HG02973 (cell line): ENCODE measurements around the gene ZCWPW1.
"Not testable (repeated sequence)": the region's sequence is repeated elsewhere in the genome, so short reads cannot be mapped to it uniquely, and the experiment has no call there.

ENCODE experiments used
- ATAC-seq: cut with Tn5 transposase; IDR thresholded peaks from one replicate; pipeline ENCODE4 v1.9.1; 2021; ENCODE audit warnings: moderate library complexity; ENCODE audit not compliant: unreplicated experiment

Gene ZCWPW1

GRCh38 chr7:100455206-100455605 is 26.7 kb upstream of the ZCWPW1 start:
- no peak for ATAC-seq

GRCh38 chr7:100453854-100454253 is 25.4 kb upstream of the ZCWPW1 start:
- not testable (repeated sequence) for ATAC-seq

DNA sequence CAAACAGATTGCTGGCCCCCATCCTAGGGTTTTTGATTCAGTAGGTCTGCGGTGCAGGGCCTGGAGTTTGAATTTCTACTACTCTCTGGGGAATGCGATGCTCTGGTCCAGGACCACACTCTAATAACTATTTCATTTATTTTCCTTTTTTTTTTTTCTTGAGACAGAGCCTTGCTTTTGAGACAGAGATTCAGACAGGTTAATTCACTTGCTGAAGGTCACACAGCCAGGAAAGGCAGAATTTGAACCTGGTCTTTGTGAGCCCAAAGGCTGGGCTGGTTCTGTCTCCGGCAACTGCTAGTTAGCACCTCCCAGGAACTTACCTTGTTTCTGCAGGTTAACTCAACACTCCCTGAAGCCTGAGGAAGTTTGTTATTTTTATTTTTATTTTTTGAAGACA is 24.0 kb upstream of the ZCWPW1 start:
- ATAC-seq, result no peak

DNA sequence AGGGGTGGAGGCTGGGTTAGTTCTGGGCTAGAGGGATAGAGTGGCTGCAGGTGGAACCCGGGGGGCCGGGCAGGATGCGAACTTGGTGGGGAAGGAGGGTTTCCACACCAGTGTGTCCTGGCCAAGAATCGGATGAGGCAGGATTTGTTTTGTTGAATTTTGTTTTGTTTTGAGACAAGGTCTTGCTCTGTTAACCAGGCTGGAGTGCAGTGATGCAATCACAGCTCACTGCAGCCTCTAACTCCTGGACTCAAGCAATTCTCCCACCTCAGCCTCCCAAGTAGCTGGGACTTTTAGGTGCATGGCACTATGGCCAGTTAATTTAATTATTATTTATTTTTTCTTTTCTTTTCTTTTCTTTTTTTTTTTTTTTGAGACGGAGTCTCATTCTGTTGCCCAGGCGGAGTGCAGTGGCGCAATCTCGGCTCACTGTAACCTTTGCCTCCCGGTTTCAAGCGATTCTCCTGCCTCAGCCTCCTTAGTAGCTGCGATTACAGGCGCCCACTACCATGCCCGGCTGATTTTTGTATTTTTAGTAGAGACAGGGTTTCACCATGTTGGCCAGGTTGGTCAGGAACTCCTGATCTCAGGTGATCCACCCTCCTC is 20.8 kb upstream of the ZCWPW1 start:
- no peak for ATAC-seq

GRCh38 chr7:100447363-100447762 is 18.9 kb upstream of the ZCWPW1 start:
- ATAC-seq, result not testable (repeated sequence)

DNA sequence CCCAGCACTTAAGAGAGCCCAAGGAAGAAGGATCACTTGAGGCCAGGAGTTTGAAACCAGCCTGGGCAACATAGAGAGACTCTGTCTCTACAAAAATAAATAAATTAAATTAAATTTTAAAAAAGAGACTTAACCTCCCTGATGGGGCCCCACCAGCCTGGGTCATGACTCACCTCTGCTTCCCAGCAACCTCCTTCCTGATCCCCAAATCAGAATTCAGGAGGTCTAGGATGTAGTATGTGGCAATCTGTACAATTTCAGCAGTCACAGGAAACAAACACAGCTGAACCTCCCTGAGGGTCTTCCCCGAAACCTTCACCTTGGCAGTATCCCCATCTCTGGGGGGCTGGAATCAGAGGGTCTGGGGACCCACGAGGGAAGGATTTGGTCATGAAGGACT is 17.5 kb upstream of the ZCWPW1 start:
- ATAC-seq, result no peak

DNA sequence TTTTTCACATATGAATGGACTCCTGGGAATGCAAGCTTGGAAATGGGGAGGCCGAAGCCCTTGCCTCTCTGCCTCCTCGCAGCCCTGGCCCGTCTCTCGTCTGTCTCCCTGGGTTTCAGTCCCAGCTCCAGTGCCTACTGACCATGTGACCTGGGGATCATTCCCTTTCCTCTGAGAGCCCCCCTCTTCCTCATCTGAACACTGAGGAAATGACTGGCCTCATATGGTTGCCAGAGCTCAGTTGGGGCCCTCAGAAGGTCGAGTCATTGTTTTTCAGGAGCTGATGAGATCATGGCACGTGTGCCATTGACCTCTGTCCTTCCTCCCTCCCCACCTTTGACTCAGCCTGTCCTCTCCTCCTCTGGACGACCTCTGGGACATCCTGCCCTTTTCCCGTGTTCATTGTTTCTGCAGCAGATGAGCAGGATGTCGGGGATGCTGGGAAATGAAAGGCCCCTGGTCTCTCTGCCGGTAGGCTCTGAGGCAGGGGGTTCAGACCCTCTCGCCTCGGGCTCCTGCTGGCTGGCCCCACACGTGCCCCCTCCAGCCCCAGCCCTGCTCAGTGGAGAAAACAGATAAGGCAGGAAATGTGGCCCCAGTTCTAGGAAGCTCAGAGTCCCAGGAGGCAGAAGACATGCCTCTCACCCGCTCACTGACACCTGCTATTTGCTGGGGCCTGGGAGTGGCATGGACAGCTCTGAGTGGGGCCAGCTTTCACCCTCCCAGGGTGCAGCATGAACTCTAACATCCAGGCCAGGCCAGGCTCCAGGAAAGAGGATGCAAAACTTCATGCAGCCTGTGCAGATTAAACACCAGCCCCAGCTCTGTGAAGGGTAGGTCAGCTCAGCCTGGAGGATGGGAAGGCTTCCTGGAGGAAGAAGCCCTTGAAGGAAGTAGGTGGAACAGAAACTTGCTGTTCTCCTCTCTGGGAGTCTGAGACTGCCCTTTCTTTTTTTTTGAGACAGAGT is 16.1 kb upstream of the ZCWPW1 start:
- no peak for ATAC-seq

DNA sequence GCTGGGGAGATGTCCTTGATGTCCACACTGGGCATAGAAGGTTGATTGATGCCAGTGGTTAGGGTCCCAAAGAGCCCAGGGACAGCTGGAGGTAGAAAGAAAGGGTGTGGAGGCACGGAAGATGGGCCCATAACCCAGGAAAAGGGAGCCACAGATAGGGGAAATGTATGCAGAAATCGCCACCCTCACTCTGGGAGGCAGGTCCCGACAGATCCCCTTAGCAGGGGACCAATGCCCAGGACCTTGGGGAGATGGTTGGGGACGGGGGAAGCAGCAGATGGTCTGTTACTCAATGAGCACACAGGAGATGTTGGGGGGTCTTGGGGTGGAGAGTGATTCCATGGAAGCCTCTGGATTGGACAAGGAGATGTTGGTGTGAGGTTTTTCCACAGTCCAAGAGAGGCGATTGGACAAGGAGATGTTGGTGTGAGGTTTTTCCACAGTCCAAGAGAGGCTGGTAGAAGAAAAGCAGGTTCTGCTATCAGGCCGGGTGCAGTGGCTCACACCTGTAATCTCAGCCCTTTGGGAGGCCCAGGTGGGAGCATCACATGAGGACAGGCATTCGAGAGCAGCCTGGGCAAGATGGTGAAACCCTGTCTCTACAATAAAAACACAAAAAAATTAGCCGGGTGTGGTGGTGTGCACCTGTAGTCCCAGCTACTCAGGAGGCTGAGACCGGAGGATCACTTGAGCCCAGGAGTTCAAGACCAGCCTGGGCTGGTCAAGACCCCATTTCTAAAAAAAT is 14.8 kb upstream of the ZCWPW1 start:
- ATAC-seq, result no peak

- no peak for ATAC-seq
Observed at GRCh38 chr7:100441641-100442535, 13.4 kb upstream of the ZCWPW1 start.

- ATAC-seq, result not testable (repeated sequence)
Observed at GRCh38 chr7:100439244-100439643, 10.7 kb upstream of the ZCWPW1 start.

- ATAC-seq, result not testable (repeated sequence)
Observed at GRCh38 chr7:100438731-100439130, 10.2 kb upstream of the ZCWPW1 start.

DNA sequence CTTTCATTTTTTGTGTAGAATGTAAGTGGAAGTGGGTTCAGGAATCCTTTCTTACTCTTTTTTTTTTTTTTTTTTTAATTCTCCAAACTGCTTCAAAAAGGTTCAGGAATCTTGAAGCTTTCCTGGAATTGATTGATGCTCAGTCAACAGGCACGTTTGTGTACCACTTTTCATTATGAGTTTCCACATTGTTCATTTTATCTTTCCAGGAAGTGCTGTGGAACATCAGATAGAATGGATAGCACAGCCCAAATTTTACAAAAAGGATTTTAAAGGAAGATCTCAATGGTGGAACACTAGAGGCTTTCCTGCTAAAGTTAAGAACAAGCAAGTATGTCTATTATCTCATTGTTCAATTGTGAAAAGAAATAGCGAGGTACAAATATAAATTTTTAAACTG is 9.7 kb upstream of the ZCWPW1 start:
- no peak for ATAC-seq

DNA sequence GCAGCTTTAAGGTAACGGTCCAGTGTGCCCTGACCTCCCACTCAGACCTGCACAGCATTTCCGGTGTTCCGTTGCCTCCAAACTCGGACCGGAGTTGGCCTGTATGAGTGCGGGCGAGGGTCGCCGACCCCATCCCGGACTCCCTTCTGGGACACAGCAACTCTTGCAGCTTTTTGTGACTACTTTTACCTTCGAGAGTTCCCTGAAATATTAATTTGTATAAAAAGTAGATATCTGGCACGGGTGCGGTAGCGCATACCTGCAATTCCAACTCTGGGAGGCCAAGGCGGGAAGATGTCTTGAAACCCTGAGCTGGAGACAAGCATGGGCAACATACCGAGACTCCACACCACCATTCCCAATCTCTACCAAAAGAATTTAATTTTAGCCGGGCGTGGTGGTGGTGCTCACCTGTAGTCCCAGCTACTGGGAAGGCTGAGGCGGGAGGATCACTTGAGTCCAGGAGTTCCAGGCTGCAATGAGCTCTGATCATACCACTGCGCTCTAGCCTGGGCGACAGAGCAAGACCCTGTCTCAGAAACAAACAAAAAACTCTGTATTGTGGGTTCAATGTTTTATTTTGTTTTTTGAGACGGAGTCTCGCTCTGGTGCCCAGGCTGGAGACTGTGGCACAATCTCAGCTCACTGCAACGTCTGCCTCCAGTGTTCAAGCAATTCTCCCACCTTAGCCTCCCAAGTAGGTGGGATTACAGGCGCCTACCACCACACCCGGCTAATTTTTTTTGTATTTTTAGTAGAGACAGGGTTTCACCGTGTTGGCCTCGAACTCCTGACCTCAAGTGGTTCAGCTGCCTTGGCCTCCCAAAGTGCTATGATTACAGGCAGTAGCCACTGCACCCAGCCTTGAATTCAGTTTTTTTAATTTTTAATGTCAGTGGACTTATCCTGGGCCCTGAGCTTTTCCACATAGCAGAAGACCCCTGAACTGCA is 8.9 kb upstream of the ZCWPW1 start:
- no peak for ATAC-seq

GRCh38 chr7:100435401-100436304 is 7.2 kb upstream of the ZCWPW1 start:
- ATAC-seq, result peak; percentile 22

DNA sequence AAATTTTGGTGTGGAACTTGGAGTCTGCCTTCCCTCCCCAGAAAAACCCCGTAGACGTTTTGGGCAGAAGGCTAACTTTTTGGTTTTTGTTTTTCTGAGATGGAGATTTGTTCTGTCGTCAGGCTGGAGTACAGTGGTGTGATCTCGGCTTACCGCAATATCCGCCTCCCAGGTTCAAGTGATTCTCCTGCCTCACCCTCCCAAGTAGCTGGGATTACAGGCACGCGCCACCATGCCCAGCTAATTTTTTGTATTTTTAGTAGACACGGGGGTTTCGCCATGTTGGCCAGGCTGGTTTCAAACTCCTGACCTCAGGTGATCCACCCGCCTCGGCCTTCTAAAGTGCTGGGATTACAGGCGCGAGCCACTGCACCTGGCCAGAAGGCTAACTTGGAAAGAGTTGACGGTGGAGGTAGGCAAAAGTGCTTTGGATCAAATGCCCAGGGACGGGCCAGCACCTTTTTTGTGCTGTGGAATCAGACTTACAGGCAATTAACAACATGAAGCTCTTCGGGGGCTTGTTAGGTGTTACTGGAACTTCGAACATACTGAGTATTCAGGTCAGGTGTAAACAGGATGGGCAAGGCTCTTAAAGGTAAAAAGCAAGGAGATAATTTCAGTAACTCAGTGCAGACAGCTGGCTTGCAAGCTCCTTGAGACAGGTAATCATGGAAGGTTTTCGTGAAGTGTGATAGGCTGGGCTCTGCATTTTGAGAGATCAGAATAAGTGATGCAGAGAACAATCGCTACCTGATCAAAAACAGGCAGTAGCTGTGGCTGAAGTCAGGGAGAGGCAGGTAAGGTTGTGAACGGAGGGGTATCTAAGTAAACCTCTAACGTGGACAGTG is 6.0 kb upstream of the ZCWPW1 start:
- ATAC-seq, result no peak

- ATAC-seq, result no peak
Observed at GRCh38 chr7:100433592-100434296, 5.2 kb upstream of the ZCWPW1 start.

DNA sequence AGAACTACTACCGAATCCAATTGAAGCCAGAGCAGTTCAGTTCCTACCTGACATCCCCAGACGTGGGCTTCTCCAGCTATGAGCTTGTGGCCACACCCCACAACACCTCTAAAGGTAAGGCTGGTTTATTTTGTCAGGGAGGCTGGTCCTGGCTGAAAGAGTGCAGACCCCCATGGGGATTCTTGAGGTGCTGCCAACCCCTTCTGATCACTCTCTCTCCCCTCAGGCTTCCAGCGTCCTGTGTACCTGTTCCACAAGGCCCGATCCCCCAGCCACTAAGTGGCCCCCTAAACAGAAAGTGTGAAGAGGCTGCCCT is 4.7 kb upstream of the ZCWPW1 start:
- no peak for ATAC-seq
